ENCODE results near the gene PRKN.

PRKN gene

GRCh38 chr6:162245830-162246420, 481.6 kb downstream of the PRKN start:
- no peak for DNase-seq

DNA sequence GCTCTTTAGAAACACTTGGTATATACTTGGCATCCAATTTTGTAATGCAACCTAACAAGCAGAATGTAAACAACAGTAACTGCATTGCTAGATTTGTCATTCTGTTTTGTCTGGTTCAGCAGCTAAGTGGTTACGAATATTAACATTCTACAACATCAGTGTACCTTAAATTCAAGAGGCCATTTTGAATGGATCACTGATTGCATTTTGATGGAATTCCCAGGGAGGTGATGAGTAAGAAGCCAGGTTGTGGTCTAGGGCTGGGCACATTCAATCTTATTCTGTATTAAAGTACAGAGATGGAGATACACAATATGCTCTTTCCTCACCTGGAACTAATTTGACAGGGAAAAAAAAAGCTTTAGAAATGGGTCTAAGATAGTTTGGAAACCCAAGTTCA, 483.5 kb downstream of the PRKN start:
- no peak for DNase-seq

DNA sequence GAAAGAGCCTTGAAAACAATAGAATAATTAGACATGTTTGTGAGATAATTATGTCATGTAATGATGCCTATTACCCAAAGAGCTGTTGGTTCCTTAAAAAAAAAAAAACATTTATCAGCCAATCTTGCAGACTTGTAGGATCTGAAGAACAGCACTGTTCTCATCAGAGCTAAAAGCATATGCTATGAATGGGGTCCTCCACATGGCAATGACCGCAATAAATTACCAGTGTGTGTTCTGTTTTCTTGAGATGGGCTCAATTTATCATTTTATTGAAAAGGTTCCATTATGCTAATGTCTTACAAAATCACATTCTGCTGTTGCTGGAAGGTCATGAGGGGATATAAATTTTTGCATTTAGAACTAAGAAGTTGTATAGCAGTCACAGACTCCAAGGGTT, 484.7 kb downstream of the PRKN start:
- no peak for DNase-seq

- no peak for DNase-seq
These were observed 488.2 kb downstream of the PRKN start for GRCh38 chr6:162239330-162239729.

DNA sequence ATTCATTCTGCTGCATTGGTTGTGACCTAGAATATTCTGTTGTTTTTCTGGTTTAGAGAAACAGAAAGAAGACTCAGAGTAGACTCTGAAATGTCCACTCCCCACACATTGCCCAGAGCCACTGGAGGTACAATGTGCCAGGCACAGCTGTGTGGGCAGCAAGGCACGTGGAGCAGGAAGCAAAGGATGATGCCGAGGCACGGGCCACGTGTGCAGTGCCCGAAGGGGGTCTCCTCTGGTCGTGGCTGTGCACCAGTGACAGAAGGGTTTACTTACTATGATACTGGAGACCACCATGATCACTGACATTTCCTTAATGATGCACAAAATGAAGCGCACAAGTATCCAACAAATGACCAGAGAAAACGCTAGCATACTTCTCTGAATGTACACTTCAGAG, 488.9 kb downstream of the PRKN start:
- no peak for DNase-seq

- DNase-seq = no peak
These were observed 490.2 kb downstream of the PRKN start for GRCh38 chr6:162237331-162237730.

DNA sequence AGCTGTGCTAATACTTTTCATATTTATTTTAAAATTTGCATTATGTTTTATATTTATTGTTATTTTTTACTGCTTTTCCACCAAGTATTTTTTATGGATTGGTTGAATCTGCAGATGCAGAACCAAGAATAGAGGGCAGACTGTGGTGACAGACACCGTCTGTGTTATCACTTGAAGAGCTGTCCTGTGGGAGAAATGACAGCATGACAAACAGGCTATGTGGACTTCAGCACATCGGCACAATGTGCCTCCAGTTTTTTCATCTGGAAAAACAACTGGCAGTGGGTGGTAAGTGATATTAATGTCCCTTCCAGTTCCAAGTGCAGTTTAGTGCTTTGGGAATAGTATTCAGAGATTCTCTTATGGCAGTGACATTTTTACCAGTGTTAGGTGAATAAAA, 492.9 kb downstream of the PRKN start:
- DNase-seq = no peak

DNA sequence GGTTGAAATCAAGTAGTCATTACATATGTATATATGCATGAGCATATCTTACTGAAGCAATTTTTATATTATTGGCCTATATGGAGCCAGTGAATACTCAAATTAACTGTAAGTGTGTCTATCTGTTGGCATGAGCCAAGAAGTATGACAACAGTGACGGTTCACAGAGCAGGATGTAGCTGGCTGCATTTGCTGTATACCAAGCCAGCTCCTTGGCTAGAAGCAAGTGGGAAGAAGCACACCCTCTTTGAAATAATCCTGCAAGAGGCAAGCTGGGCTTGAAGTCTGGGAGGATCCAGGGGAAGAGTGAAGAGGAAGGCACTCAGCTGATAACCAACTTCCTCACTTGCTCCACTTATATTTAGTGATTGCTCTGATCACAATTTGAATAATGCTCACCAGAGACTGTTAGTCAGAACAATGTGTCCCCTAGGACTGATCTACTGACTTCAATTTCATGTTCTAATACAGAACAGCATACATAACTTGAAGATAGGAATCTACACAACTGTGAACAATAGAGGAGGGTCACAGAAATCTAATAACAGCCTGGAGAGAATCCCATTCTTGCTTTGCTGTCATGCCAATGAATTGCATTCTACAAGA, 497.3 kb downstream of the PRKN start:
- no peak for DNase-seq

- DNase-seq = peak in 1 of 51 donors; percentile 63
These were observed 498.5 kb downstream of the PRKN start for GRCh38 chr6:162229093-162229492.

DNA sequence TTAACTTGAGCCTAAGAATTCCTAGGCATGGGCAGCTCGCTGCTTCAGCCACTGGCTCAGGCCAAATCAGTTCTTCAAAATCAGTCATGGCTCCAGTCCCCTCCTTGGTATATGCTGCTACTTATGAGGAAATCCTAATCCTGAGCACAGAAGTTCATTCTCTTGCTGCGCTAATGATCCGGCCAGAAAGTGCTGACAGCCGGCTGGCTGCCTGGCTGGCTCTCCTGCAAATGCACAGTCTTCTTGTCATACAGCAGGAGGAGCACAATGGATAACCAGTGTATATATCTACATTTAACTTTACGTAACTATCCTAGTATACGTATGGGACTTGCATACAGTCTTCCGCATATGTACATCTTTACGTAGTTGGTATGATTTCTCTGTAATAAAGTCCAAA, 500.8 kb downstream of the PRKN start:
- no peak for DNase-seq

DNA sequence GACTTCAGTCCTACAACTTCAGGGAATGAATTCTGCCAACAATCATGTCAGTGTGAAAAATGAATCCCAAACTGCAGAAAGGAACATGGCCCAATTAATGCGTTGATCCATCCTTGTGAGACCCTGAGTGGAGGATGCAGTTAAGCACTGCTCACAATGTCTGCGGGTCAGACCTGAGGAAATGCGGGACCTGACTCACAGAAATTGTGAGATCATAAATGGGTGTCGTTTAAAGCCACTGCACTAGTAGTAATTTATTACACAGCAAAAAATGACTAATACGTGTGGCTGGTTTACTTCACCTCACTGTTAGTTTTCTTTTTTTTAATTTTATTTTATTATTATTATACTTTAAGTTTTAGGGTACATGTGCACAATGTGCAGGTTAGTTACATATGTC, 505.0 kb downstream of the PRKN start:
- DNase-seq = no peak

DNA sequence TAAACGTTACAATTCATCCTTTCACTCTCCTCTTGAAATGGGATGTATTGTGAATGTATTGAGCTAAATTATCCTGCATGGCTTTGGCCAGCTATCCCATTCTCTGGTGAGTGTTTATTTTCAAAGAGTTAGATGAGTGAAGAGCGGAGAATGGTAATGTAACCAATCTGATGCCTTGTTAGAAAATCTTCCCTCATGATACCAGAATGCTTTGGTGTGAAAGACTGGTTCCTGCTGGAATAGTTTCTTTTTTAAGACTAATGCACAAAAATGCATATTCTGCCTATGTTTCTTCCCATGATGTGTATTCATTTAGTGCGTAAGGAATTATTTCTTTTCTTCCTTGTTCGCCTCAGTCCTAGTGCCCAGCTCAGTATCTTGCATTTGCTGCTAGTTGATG, 506.7 kb downstream of the PRKN start:
- DNase-seq = no peak

GRCh38 chr6:162219266-162219665, 508.3 kb downstream of the PRKN start:
- no peak for DNase-seq

DNA sequence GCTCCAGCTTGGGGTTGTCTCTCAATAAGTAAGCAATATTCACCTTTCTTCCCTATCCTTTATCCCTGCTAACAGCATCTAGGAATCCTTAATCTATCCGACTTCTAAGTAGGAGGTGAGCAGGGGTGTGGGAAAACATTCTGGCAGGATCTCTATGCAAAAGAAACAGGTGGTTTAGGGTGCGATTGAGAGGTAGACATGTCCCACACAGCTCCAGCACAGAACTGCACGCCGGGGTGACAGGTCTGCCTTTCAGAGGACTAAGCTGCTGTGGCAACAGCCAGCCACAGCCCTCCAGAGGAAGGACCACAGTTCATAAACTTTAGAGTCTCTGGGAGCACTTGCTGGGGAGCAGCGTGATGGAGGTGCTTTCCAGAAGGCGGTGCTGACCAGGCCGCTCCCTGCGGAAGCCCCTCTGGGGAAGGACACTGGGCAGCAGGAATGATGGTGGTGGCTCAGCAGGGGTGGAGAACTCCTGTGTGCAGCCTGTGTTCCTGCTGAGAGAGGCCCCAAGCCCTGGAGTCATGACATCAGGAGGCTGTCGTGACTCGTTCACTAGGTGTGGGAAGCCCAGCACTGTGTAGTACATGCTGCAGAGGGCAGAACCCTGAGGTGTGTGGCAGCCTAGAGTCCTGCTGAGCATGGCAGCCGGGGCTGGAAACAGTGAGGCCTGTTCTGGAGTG, 509.6 kb downstream of the PRKN start:
- no peak for DNase-seq

DNA sequence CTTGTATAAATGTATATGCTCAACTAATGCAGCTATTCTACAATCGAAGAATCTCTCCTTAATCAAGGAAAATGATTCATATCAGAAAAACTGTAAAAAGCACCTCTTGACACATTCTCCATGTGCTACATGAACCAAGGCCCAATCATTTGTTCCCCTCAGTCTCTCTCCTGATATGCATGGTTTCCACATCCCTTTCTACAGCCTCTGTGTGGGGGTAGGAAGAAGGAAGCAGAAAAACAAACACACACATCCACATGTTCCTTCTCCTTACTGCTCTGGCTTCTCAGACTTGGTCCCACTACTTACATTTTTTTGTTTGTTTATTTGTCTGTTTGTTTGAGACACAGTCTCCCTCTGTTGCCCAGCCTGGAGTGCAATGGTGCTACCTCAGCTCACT, 510.5 kb downstream of the PRKN start:
- DNase-seq = no peak

DNA sequence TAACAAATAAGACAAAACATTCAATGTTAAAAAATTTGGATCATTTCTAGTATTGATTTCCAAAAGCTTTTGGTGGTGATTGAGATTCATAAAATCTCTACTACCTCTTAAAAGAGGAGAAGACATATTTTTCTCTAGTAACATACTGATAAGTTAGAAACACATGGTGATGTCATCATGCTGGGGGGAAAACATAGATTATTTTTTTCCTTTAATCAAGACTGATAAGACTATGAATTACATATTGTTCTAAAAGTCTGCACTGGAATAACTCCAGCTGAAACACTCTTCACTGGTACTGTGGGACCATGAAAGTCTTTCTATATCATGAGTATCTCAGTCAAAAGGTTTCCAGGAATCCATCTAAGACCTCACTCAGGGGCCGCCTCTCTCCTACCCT, 515.8 kb downstream of the PRKN start:
- no peak for DNase-seq

DNA sequence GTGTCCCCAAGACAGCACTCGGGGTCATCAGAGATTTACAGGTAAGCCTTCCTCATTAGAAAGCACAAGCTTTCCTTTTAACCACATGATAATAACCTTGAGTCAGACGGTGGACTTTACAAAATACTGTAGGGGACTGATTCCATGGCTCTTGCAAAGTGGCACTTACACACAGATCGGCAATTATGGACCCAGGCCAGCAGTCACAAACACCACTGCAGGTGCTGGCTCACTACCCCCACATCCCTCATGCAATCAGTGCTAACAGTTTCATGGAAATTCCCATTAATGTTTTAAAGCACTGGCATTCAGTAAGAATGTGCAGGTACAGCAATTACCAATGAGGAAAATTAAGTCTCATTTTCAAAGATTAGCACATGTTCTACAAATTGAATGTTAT, 516.5 kb downstream of the PRKN start:
- no peak for DNase-seq

DNA sequence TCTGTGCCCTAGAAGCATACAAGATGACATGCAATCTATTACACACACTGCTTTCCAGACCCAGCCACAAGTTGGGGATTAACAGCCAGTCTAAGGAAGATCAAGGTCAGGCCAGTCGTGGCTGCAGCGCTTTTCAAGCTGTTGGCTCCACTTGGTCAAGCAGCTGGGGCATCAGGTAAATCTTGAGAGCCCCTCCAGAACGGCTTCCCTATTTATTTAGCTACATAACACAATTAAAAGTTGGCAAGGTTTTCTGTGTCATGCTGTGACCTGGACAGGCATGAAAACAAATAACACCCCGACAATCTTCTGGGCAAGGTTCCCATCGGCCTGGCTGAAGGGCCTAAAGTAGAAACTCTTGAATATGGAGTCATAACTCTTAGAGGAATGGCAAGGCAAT, 524.3 kb downstream of the PRKN start:
- DNase-seq = no peak

DNA sequence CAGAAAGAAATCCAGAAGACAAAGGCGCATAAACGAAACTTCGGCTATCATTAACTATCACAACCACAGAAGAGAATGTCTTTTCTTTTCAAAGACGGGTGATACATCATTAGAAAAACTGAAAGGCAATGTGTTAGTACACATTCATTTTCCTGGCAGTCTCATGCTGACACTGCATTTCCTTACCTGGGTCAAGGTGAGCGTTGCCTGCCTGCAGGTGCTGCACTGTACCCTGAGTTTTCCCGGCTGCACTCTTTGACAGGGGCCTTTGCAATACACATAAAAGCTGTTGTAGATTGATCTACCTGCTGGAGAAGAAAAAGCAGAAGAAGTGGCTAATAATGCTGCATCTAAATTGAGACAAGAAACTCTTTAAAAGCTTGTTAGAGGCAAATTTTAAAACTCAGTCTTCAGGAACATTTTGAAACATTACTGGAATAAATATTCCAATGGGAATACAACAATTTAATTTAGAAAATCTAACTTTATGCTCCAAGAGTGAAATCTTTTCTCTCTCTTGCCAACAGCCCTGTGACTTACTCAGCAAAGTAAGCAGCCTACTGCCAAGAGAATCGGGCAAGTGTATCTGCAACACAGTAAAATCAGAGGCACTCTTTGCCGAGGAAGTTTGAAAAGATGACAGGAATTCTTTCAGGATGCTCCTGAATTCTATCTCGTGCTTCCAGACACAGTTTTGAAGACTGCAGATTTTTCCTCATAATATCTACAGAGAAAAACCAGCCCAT, 526.4 kb downstream of the PRKN start:
- DNase-seq = no peak

DNA sequence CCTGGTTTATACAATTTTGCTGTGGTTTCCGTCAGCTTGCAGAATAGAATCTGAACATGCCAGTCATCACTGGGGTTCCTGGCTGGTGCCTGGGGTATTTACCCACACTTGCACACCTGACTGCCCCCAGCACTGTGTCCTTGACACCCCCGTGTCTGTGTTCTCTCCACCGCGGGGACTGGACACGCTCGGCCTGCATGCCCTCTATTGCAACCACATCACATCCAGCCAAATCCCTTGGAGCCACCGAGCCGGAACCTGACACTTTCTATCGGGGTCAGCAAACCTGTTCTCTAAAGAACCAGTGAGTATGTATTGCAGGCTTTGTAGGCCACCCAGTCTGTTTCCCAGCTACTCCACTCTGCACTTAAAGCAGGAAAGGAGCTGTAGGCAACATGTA, 527.5 kb downstream of the PRKN start:
- DNase-seq = no peak

GRCh38 chr6:162198925-162199324, 528.6 kb downstream of the PRKN start:
- no peak for DNase-seq

DNA sequence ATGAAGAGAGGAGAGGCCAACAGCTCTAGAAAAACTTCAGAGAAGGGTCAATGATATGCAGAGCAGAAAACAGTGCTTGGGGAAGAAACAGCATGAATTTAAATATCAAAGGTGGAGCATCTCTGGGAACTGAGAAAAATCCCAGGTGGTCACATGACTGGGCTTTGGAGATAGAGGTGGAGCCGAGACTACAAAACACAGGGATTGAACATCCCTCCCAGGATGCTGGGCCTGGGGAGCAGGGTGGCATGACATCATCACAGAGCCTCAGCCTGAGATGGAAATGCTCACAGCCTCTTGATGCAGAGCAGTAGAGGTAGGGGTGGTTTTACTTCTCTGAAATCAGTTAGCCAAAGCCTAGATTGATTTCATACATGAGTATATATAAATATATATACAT, 529.5 kb downstream of the PRKN start:
- DNase-seq = no peak

DNA sequence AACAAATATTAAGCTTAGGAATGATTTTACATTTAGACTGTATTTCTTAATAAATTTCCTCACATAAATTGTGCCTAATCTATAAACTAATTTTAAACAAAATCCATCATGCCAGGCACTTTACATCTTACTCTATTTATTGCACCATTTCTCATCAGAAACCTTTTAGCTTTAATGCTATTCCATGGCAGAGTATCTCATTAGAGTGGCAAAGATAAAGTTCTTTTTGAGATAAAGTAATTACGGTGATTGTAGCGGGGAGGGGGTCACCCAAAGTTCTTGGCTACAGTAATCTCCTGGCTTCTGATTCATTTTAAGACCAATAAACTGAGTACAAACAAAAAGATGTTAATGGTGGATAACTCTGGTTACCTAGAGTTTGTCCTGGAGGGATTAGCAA, 532.1 kb downstream of the PRKN start:
- DNase-seq = no peak

Data from hypothalamus (tissue), 51 donors.